ENCODE measurements around the gene IFIT1.
"Not testable (repeated sequence)": the region's sequence is repeated elsewhere in the genome, so short reads cannot be mapped to it uniquely, and the experiment has no call there.

IFIT1 gene

GRCh38 chr10:89444819-89445218, 52.4 kb downstream of the IFIT1 start:
- DNase-seq = not testable (repeated sequence)

DNA sequence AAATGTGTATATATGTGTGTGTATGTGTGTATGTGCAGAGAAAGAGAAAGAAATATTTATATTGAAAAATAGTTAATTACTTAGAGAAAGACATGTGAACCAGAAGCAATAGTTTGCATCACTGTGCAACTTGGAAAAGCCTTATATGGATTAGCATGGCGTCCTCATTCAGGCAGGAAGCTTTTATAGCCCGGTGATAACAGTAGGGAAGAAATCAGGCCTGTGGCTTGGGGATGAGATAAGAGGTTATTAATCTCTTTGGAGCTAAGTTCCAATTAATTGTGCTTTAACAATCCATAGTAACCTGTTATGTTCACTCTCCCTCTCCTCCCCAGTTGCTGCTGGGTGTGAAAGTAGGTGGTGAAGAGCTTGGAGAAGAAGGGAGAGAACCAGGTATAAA, 58.5 kb downstream of the IFIT1 start:
- DNase-seq = no peak

- DNase-seq = no peak
These were observed 59.8 kb downstream of the IFIT1 start for GRCh38 chr10:89452193-89452592.

- no peak for DNase-seq
These were observed 62.3 kb downstream of the IFIT1 start for GRCh38 chr10:89454561-89455347.

All from fibroblast of skin of right quadriceps (primary cell).